Hepatocyte (in vitro differentiated cells): ENCODE data around the gene RNF152.

Experiments used
- EZH2 ChIP-seq: fragments of 200-600 bp; sonication (generic); IDR thresholded peaks from 2 replicates; pipeline ENCODE4 v1.6.1; 2016; ENCODE audit warnings: antibody characterized with exemption, mild to moderate bottlenecking, borderline replicate concordance
- TF ChIP-seq, protein P1 (sequence below): fragments of 200-600 bp; sonication (generic); IDR thresholded peaks from 2 replicates; pipeline ENCODE4 v1.5.1; 2016; ENCODE audit warnings: antibody characterized with exemption, mild to moderate bottlenecking; ENCODE audit not compliant: poor library complexity

DNA sequence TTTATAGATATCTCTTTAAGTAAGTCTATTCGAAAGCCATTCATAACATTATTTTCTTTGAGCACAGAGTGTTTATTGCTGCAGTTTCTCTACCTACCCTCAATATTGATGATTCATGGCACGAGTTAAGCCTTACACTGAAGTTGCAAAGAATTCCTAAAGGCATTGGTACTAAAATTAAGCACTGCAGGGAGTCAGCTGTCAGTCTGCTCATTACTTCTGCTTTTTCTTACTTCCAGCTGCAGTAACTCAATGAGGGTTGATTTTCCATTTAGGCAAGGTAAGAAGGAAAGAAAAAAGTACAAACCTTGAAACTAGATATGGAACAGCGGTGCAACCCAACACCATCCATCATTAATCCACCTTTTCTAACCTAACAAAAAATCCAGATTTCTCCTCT, 65.2 kb downstream of the RNF152 start:
- TF ChIP-seq, protein P1, sequence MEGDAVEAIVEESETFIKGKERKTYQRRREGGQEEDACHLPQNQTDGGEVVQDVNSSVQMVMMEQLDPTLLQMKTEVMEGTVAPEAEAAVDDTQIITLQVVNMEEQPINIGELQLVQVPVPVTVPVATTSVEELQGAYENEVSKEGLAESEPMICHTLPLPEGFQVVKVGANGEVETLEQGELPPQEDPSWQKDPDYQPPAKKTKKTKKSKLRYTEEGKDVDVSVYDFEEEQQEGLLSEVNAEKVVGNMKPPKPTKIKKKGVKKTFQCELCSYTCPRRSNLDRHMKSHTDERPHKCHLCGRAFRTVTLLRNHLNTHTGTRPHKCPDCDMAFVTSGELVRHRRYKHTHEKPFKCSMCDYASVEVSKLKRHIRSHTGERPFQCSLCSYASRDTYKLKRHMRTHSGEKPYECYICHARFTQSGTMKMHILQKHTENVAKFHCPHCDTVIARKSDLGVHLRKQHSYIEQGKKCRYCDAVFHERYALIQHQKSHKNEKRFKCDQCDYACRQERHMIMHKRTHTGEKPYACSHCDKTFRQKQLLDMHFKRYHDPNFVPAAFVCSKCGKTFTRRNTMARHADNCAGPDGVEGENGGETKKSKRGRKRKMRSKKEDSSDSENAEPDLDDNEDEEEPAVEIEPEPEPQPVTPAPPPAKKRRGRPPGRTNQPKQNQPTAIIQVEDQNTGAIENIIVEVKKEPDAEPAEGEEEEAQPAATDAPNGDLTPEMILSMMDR: no peak
- TF ChIP-seq EZH2: no peak
